Upper lobe of right lung (tissue), 1 donor: Measurements from ENCODE around the gene KRT4. TPM values are rescaled to one million over a fixed set of nuclear protein-coding genes. Genes with fewer than 3 reads are reported as not detected.

Experiments
- ATAC-seq: fragments of 200-7000 bp; cut with Tn5 transposase; one replicate; pipeline ENCODE4 v1.9.1; 2020; ENCODE audit warnings: mild to moderate bottlenecking, moderate library complexity
- DNase-seq: peaks from one replicate; pipeline ENCODE4 v3.0.0-alpha.2; 2020
- H3K27ac ChIP-seq: fragments of 200-600 bp; one replicate; pipeline ENCODE4 v1.8.0; 2022
- H3K27me3 ChIP-seq: fragments of 200-600 bp; one replicate; pipeline ENCODE4 v1.8.0; 2022; ENCODE audit warnings: mild to moderate bottlenecking
- H3K36me3 ChIP-seq: fragments of 200-600 bp; one replicate; pipeline ENCODE4 v1.8.0; 2022
- H3K4me1 ChIP-seq: fragments of 200-600 bp; one replicate; pipeline ENCODE4 v1.8.0; 2022
- H3K4me3 ChIP-seq: fragments of 200-600 bp; one replicate; pipeline ENCODE4 v1.8.0; 2022; ENCODE audit warnings: mild to moderate bottlenecking
- H3K9me3 ChIP-seq: fragments of 200-600 bp; one replicate; pipeline ENCODE4 v1.8.0; 2022
- CTCF ChIP-seq: fragments of 200-600 bp; IDR thresholded peaks from one replicate; pipeline ENCODE4 v1.8.0; 2022; ENCODE audit warnings: antibody characterized with exemption
- intact Hi-C: fragments of 100-400 bp; cut with DNase I; formaldehyde crosslinking; loops from one replicate; pipeline ENCODE4 v1.11.0; 2022
- total RNA-seq: library from RNA; stranded (reverse); fragmentation: NEBNext Ultra II Directional; extraction: Animal tissue kit (Norgen Biotek cat#: 25700); gene quantifications from one replicate; pipeline ENCODE4 v1.2.1, GENCODE V29; 2021
- donor health status: DM: no; HTN: yes; CAD: no; lungs with severe emphysema.

The KRT4 gene
- total RNA-seq, 1 donor from 2014 or later: 6.8 TPM

- no peak for TF ChIP-seq CTCF
- H3K4me3 ChIP-seq: no peak overlapping the region
- intact Hi-C loops: no loop called here
- no peaks in the 10 kb centered on the region for H3K36me3 ChIP-seq
- H3K27me3 ChIP-seq: no peaks in the 10 kb centered on the region
- H3K27ac ChIP-seq: no peak overlapping the region
- ATAC-seq: no peak
- no peaks in the 10 kb centered on the region for H3K9me3 ChIP-seq
- no peak for DNase-seq
- no peaks in the 10 kb centered on the region for H3K4me1 ChIP-seq
Measured at GRCh38 chr12:52771088-52771487, 42.8 kb downstream of the KRT4 start.

GRCh38 chr12:52769946-52770345 is 44.0 kb downstream of the KRT4 start:
- ATAC-seq (no peak), DNase-seq (no peak)
- intact Hi-C loops: no loop called here
- no peak overlapping the region for H3K27ac ChIP-seq
- H3K36me3 ChIP-seq: no peaks in the 10 kb centered on the region
- H3K4me1 ChIP-seq: no peaks in the 10 kb centered on the region
- H3K9me3 ChIP-seq: no peaks in the 10 kb centered on the region
- no peak for TF ChIP-seq CTCF
- H3K27me3 ChIP-seq: no peaks in the 10 kb centered on the region
- H3K4me3 ChIP-seq: no peak overlapping the region

GRCh38 chr12:52769354-52769753 is 44.6 kb downstream of the KRT4 start:
- H3K27ac ChIP-seq: no peak overlapping the region
- no peak for TF ChIP-seq CTCF

GRCh38 chr12:52768479-52769200 is 45.3 kb downstream of the KRT4 start:
- TF ChIP-seq CTCF: no peak
- no peaks in the 10 kb centered on the region for H3K9me3 ChIP-seq

More at GRCh38 chr12:52769354-52769753, 44.6 kb downstream of the KRT4 start:
- Histone ChIP-seq H3K9me3 (no peaks in the 10 kb centered on the region), H3K4me1 (no peaks in the 10 kb centered on the region), H3K4me3 (no peak overlapping the region), H3K36me3 (no peaks in the 10 kb centered on the region), H3K27me3 (no peaks in the 10 kb centered on the region)
- ATAC-seq (no peak), DNase-seq (no peak)
- intact Hi-C loops: no loop called here

GRCh38 chr12:52767427-52767826 is 46.5 kb downstream of the KRT4 start:
- no peaks in the 10 kb centered on the region for H3K9me3 ChIP-seq
- H3K36me3 ChIP-seq: no peaks in the 10 kb centered on the region
- DNase-seq: no peak
- no peak for TF ChIP-seq CTCF
- no peak overlapping the region for H3K27ac ChIP-seq
- no peak for ATAC-seq
- H3K4me3 ChIP-seq: no peak overlapping the region
- intact Hi-C loops: no loop called here
- H3K27me3 ChIP-seq: no peaks in the 10 kb centered on the region
- no peaks in the 10 kb centered on the region for H3K4me1 ChIP-seq

More at GRCh38 chr12:52768479-52769200, 45.3 kb downstream of the KRT4 start:
- no peak overlapping the region for H3K4me3 ChIP-seq
- H3K27ac ChIP-seq: no peak overlapping the region
- H3K36me3 ChIP-seq: no peaks in the 10 kb centered on the region
- H3K4me1 ChIP-seq: no peaks in the 10 kb centered on the region
- DNase-seq (no peak), ATAC-seq (no peak)
- intact Hi-C loops: no loop called here
- H3K27me3 ChIP-seq: no peaks in the 10 kb centered on the region

- Histone ChIP-seq H3K4me1 (no peaks in the 10 kb centered on the region), H3K27me3 (no peaks in the 10 kb centered on the region), H3K36me3 (no peaks in the 10 kb centered on the region), H3K4me3 (no peak overlapping the region), H3K9me3 (no peaks in the 10 kb centered on the region), H3K27ac (no peak overlapping the region)
- ATAC-seq: no peak
- TF ChIP-seq CTCF: no peak
- DNase-seq: no peak
- intact Hi-C loops: no loop called here
Measured at GRCh38 chr12:52767020-52767379, 46.9 kb downstream of the KRT4 start.
